ENCODE data around the gene SAMD11. TPM values are rescaled to one million over a fixed set of nuclear protein-coding genes. Genes with fewer than 3 reads are reported as not detected.
"Not testable (repeated sequence)": the region's sequence is repeated elsewhere in the genome, so short reads cannot be mapped to it uniquely, and the experiment has no call there.

The SAMD11 gene
- polyA plus RNA-seq, 3 donors from 2014 or later, result 0.14 TPM; not detected in 2

DNA sequence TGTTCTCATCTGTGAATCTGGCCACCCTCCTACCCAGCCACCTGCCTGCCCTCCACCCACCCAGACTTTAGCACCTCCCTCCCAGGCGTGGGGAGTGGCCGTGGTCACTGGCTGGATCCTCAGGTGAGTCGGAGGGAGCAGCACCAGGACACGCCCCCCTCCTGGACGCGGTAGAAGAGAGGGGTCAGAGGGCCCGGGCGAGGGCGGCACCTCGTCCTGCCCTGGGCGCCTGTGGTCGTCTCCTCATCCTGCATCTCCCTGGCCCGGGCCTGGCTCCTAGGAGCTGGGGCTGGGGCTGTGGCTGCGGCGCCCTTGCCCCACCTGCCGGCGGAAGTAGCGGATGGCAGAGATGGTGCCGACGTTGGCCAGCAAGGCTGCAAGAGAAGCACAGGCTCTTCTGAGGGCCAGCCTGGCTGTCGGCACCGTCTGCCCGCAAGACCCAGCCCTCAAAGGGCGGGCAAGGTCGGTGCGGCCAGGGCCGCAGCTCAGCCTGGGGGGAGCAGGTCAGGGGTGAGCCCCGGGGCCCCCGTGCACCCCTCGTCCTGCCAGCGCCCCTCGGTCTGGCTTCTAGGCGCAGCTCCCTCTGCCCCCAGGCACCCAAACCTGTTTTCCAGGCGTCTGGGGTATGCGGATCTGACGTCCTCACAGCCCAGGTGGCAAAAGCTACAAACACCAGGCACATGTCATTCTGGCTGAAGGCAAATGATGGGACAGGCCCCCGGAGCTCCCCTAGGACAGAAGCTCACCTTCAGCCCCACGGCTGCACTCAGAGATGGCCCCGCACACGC, 52.4 kb downstream of the SAMD11 start:
- H3K9me3 Mint-ChIP-seq, result no peaks in the 10 kb centered on the region
- DNase-seq, result peak; percentile 43 to 54 (median 53)
- H3K36me3 Mint-ChIP-seq, result no peaks in the 10 kb centered on the region
- H3K27me3 Mint-ChIP-seq (ENCODE audit: low read depth in 3 of 3), result peaks cover 2 to 4% (median 3%) of the 10 kb centered on the region in 3 donors
- peak overlapping the region in 2 of 5 donors; percentile 33 to 39 for H3K4me3 Mint-ChIP-seq
- H3K27ac Mint-ChIP-seq, result no peak overlapping the region
- H3K4me1 Mint-ChIP-seq, result peaks cover 6 to 10% of the 10 kb centered on the region in 2 donors

GRCh38 chr1:976791-977190, 53.1 kb downstream of the SAMD11 start:
- H3K4me1 Mint-ChIP-seq; H3K36me3 Mint-ChIP-seq; H3K27me3 Mint-ChIP-seq (ENCODE audit: low read depth in 3 of 3); DNase-seq; H3K4me3 Mint-ChIP-seq; H3K9me3 Mint-ChIP-seq; H3K27ac Mint-ChIP-seq: not testable (repeated sequence)

DNA sequence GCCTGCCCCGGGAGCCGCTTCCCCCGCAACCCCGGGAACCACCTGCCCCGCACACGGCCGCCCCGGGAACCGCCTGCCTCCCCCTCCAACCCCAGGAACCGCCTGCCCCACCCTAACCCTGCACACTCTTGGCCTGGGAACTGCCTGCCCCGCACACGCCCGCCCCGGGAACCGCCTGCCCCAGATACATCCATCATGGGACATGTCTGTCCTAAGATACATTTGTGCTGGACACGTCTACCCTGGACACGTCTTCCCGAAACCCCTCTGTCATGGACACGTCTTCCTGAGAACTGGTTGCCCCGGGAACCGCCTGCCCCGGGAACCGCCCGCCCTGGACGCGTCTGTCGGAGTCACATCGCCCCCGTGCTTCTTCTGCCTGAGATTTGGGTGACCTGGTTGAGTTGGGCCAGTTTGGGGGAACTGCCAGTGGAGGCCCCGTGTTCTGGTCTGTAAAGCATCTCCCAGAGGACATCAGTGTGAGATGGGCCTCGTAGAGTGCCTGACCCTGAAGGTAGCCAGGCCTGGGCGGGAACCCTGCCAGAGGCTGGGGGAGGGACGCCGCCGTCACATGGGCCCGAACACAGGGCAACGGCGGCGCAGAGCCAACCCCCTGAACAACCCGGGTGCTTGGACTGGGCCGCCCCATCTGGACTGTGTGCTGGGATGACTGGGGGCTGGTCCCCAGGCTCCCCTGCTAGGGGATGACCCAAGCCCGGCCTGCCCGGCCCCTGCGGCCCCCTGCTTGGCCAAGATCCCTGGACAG, 54.5 kb downstream of the SAMD11 start:
- H3K27ac Mint-ChIP-seq, result peak overlapping the region in 1 of 6 donors; percentile 20
- H3K9me3 Mint-ChIP-seq, result no peaks in the 10 kb centered on the region
- H3K36me3 Mint-ChIP-seq, result no peaks in the 10 kb centered on the region
- no peak for DNase-seq
- H3K4me1 Mint-ChIP-seq, result peaks cover 6 to 10% of the 10 kb centered on the region in 2 donors
- no peak overlapping the region for H3K4me3 Mint-ChIP-seq
- H3K27me3 Mint-ChIP-seq (ENCODE audit: low read depth in 3 of 3), result peaks cover 3 to 5% (median 4%) of the 10 kb centered on the region in 3 donors

GRCh38 chr1:978835-979743, 55.4 kb downstream of the SAMD11 start:
- H3K9me3 Mint-ChIP-seq, result no peaks in the 10 kb centered on the region
- peaks cover 3 to 5% (median 4%) of the 10 kb centered on the region in 3 donors for H3K27me3 Mint-ChIP-seq (ENCODE audit: low read depth in 3 of 3)
- no peak overlapping the region for H3K27ac Mint-ChIP-seq
- no peak for DNase-seq
- H3K4me3 Mint-ChIP-seq, result no peak overlapping the region
- H3K36me3 Mint-ChIP-seq, result no peaks in the 10 kb centered on the region
- peaks cover 6 to 10% of the 10 kb centered on the region in 2 donors for H3K4me1 Mint-ChIP-seq

- Mint-ChIP-seq H3K4me3 (no peak overlapping the region), H3K27me3 (ENCODE audit: low read depth in 3 of 3) (peaks cover 3 to 7% (median 3%) of the 10 kb centered on the region in 3 donors), H3K36me3 (no peaks in the 10 kb centered on the region), H3K9me3 (no peaks in the 10 kb centered on the region), H3K27ac (no peak overlapping the region), H3K4me1 (peaks cover 6 to 10% of the 10 kb centered on the region in 2 donors)
- DNase-seq, result no peak
These were observed 56.0 kb downstream of the SAMD11 start for GRCh38 chr1:979744-980072.

GRCh38 chr1:980137-980571, 56.4 kb downstream of the SAMD11 start:
- H3K4me3 Mint-ChIP-seq, result no peak overlapping the region
- H3K36me3 Mint-ChIP-seq, result no peaks in the 10 kb centered on the region
- no peak overlapping the region for H3K27ac Mint-ChIP-seq
- no peaks in the 10 kb centered on the region for H3K9me3 Mint-ChIP-seq
- peaks cover 2 to 7% (median 3%) of the 10 kb centered on the region in 3 donors for H3K27me3 Mint-ChIP-seq (ENCODE audit: low read depth in 3 of 3)
- peaks cover 6 to 10% of the 10 kb centered on the region in 2 donors for H3K4me1 Mint-ChIP-seq
- DNase-seq, result no peak

DNA sequence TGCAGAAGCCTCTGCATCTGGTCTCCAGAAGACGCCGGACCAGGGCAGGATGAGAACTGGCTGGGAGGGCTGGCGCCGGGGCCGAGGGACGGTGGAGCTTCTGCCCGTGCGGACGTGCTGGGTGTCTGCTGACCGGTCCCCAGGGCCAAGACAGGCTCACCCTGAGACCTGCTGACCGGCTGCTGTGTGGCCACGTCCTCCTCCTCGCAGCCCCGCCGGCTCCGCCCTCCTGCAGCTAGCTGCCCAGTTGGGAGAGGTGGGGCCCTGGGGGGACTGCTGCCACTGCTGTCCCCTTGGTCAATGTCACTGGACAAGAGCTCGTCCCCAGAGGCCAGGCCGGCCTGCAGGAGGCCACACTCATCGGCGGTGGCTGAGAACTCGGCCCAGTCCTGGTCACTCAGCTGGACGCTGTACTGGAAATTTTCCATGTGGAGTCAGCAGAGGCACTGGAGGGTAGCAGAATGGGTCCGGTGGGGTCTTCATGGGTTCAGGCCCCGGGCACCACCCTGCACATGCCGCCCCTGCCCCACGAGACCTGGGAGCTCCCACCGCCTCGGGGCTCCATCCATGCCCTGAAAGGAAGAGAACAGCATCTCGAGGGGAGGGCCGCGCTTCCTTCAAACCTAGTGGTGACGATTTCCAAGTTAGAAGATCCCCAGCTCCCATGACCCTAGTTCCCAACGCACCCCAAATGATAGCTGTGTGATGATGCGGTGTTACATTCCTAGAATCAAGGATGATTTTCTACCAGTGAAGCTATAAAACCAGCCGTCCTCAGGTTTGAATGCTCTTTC, 57.1 kb downstream of the SAMD11 start:
- H3K36me3 Mint-ChIP-seq, result no peaks in the 10 kb centered on the region
- H3K9me3 Mint-ChIP-seq, result no peaks in the 10 kb centered on the region
- no peak overlapping the region for H3K27ac Mint-ChIP-seq
- no peak for DNase-seq
- H3K4me3 Mint-ChIP-seq, result no peak overlapping the region
- H3K4me1 Mint-ChIP-seq, result peaks cover 2 to 6% of the 10 kb centered on the region in 2 donors
- peaks cover 2 to 7% (median 3%) of the 10 kb centered on the region in 3 donors for H3K27me3 Mint-ChIP-seq (ENCODE audit: low read depth in 3 of 3)

DNA sequence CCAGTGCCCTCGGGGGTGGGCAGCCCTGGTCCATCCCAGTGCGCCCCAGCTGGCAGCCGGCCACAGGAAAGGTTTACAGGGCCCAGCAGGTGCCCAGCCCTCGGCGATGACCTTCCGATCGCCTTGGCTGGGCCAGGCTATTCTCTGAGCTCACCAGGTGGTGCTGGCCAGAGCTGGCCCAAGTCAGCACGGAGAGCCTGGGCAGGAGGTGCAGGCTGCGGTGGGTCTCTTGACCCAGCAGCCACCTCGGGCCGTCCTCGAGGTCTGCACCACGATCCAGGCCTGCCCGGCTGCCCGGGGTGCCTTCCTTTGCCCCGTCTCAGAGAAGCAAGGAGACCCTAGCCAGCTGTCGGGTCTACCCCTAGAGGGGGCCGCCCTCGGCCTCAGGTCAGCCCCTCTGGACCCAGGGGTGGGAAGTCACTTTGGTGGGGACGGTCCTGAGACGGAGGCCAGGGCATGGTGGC, 57.8 kb downstream of the SAMD11 start:
- H3K27ac Mint-ChIP-seq, result no peak overlapping the region
- H3K36me3 Mint-ChIP-seq, result no peaks in the 10 kb centered on the region
- no peak for DNase-seq
- H3K4me3 Mint-ChIP-seq, result no peak overlapping the region
- H3K9me3 Mint-ChIP-seq, result no peaks in the 10 kb centered on the region
- peaks cover 0 to 3% of the 10 kb centered on the region in 2 donors for H3K4me1 Mint-ChIP-seq
- peaks cover 2 to 7% (median 3%) of the 10 kb centered on the region in 3 donors for H3K27me3 Mint-ChIP-seq (ENCODE audit: low read depth in 3 of 3)

- DNase-seq, result no peak
- Mint-ChIP-seq H3K4me3 (no peak within 1 kb of the TSS), H3K36me3 (no peaks in the 10 kb centered on the region), H3K4me1 (peaks cover 0 to 3% of the 10 kb centered on the region in 2 donors), H3K27ac (no peak within 1 kb of the TSS), H3K9me3 (no peaks in the 10 kb centered on the region), H3K27me3 (ENCODE audit: low read depth in 3 of 3) (peaks cover 2 to 7% (median 3%) of the 10 kb centered on the region in 3 donors)
These were observed 58.3 kb downstream of the SAMD11 start, which contains the start of gene PERM1 for GRCh38 chr1:981955-982558. Gene PERM1, minus strand, starts transcription at chr1:982093. Its CDS starts 1,064 bp downstream, at chr1:981029.

GRCh38 chr1:982765-983436, 59.2 kb downstream of the SAMD11 start:
- no peak for DNase-seq

DNA sequence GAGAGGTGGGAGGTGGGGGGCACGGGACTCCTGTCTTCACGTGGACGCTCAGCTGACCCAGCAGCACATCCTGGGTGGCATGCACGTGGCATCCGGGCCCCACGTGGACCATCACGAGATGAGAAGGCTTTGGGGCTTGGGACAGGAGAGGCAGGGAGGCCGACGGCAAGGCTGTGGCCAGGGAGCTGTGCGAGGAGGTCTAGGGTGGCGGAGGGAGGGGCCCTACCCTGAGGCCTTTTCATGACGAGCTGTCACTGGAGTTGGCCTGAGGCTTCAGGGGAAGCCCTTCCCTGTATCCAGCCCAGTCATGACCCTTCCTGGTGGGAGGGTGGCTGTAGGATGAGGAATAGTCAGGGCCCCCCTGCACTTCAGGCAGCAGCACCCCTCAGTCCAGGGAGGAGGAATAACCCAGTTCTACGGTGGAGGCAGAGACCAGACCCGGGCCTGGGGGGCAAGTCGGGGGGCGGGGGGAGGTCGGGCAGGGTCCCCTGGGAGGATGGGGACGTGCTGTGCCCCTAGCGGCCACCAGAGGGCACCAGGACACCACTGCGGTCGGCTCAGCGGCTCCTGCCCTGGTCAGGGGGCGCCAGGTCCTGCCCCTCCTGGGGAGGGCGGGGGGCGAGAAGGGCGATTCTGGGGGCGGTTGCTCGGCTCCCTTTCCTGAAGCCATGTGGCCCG, 60.2 kb downstream of the SAMD11 start:
- no peak overlapping the region for H3K4me3 Mint-ChIP-seq
- H3K36me3 Mint-ChIP-seq, result no peaks in the 10 kb centered on the region
- H3K27me3 Mint-ChIP-seq (ENCODE audit: low read depth in 3 of 3), result peaks cover 2 to 7% (median 5%) of the 10 kb centered on the region in 3 donors
- H3K27ac Mint-ChIP-seq, result no peak overlapping the region
- peak; percentile 51 to 59 (median 54) for DNase-seq
- peaks cover 0 to 2% (median 0%) of the 10 kb centered on the region in 6 donors for H3K9me3 Mint-ChIP-seq
- H3K4me1 Mint-ChIP-seq, result no peaks in the 10 kb centered on the region

More at GRCh38 chr1:982765-983436, 59.2 kb downstream of the SAMD11 start:
- Mint-ChIP-seq H3K4me3 (no peak overlapping the region), H3K9me3 (no peaks in the 10 kb centered on the region), H3K27ac (no peak overlapping the region), H3K36me3 (no peaks in the 10 kb centered on the region), H3K27me3 (ENCODE audit: low read depth in 3 of 3) (peaks cover 2 to 7% (median 3%) of the 10 kb centered on the region in 3 donors), H3K4me1 (peaks cover 0 to 3% of the 10 kb centered on the region in 2 donors)

GRCh38 chr1:984476-984814, 60.7 kb downstream of the SAMD11 start:
- Mint-ChIP-seq H3K4me3 (no peak overlapping the region), H3K27ac (no peak overlapping the region), H3K4me1 (no peaks in the 10 kb centered on the region), H3K36me3 (no peaks in the 10 kb centered on the region), H3K9me3 (peaks cover 0 to 2% (median 0%) of the 10 kb centered on the region in 6 donors), H3K27me3 (ENCODE audit: low read depth in 3 of 3) (peaks cover 2 to 11% (median 5%) of the 10 kb centered on the region in 3 donors)
- DNase-seq, result no peak
